Effector memory CD4-positive, alpha-beta T cell (primary cell): ENCODE results near the gene CHID1.

Experiments used
- DNase-seq, 3 donors: peaks; one replicate each; pipeline ENCODE4 v3.0.0-alpha.2; 2020
- H3K27ac ChIP-seq: 2 replicates; pipeline ENCODE4 v1.7.0; 2013; ENCODE audit warnings: mild to moderate bottlenecking, low read length, moderate library complexity; ENCODE audit not compliant: insufficient read depth, poor library complexity, severe bottlenecking
- H3K27me3 ChIP-seq: replicated peaks from 2 replicates; pipeline ENCODE4 v1.7.0; 2013; ENCODE audit warnings: mild to moderate bottlenecking, low read length; ENCODE audit not compliant: insufficient read depth, control insufficient read depth, poor library complexity, severe bottlenecking
- H3K36me3 ChIP-seq: 2 replicates; pipeline ENCODE4 v1.7.0; 2013; ENCODE audit warnings: mild to moderate bottlenecking, low read length, moderate library complexity; ENCODE audit not compliant: control insufficient read depth, insufficient read depth
- H3K4me1 ChIP-seq: 2 replicates; pipeline ENCODE4 v1.7.0; 2013; ENCODE audit warnings: low read length, mild to moderate bottlenecking; ENCODE audit not compliant: control insufficient read depth, insufficient read depth, poor library complexity, severe bottlenecking
- H3K4me3 ChIP-seq: 2 replicates; pipeline ENCODE4 v1.7.0; 2013; ENCODE audit warnings: low read length, low read depth, mild to moderate bottlenecking; ENCODE audit not compliant: insufficient read depth, poor library complexity, severe bottlenecking
- H3K9me3 ChIP-seq: 2 replicates; pipeline ENCODE4 v1.7.0; 2013; ENCODE audit warnings: mild to moderate bottlenecking, low read length, moderate library complexity; ENCODE audit not compliant: control insufficient read depth

The CHID1 gene

GRCh38 chr11:831118-831864 is 79.3 kb downstream of the CHID1 start:
- Histone ChIP-seq H3K27ac (no peak overlapping the region), H3K4me1 (peaks cover 43% of the 10 kb centered on the region), H3K9me3 (no peaks in the 10 kb centered on the region), H3K4me3 (no peak overlapping the region), H3K27me3 (peaks cover 51% of the 10 kb centered on the region), H3K36me3 (no peaks in the 10 kb centered on the region)
- no peak for DNase-seq

GRCh38 chr11:830295-831117 is 80.1 kb downstream of the CHID1 start:
- Histone ChIP-seq H3K27me3 (peaks cover 51% of the 10 kb centered on the region), H3K4me3 (peak overlapping the region; percentile 53), H3K27ac (no peak overlapping the region), H3K4me1 (peaks cover 43% of the 10 kb centered on the region), H3K9me3 (no peaks in the 10 kb centered on the region), H3K36me3 (no peaks in the 10 kb centered on the region)
- DNase-seq: peak; percentile 28 to 47 (median 42)

GRCh38 chr11:829847-830294 is 80.7 kb downstream of the CHID1 start:
- Histone ChIP-seq H3K4me3 (peak overlapping the region; percentile 53), H3K4me1 (peaks cover 43% of the 10 kb centered on the region)

GRCh38 chr11:829176-829846 is 81.3 kb downstream of the CHID1 start:
- Histone ChIP-seq H3K27ac (no peak overlapping the region), H3K4me3 (peak overlapping the region; percentile 53), H3K36me3 (peaks cover 9% of the 10 kb centered on the region), H3K4me1 (peaks cover 43% of the 10 kb centered on the region), H3K27me3 (peaks cover 51% of the 10 kb centered on the region), H3K9me3 (no peaks in the 10 kb centered on the region)
- no peak for DNase-seq

More at GRCh38 chr11:829847-830294, 80.7 kb downstream of the CHID1 start:
- Histone ChIP-seq H3K36me3 (peaks cover 3% of the 10 kb centered on the region), H3K9me3 (no peaks in the 10 kb centered on the region), H3K27me3 (peaks cover 51% of the 10 kb centered on the region), H3K27ac (no peak overlapping the region)
- no peak for DNase-seq

GRCh38 chr11:828506-829175 is 82.0 kb downstream of the CHID1 start:
- Histone ChIP-seq H3K27me3 (peaks cover 51% of the 10 kb centered on the region), H3K4me1 (peaks cover 42% of the 10 kb centered on the region), H3K4me3 (no peak overlapping the region), H3K9me3 (no peaks in the 10 kb centered on the region), H3K36me3 (peaks cover 16% of the 10 kb centered on the region), H3K27ac (no peak overlapping the region)
- DNase-seq: no peak

GRCh38 chr11:827897-828192 is 82.8 kb downstream of the CHID1 start, which contains the start of gene CRACR2B:
CRACR2B (plus strand) TSS chr11:827919; CDS start chr11:828608, 689 bp downstream.
- no peak for DNase-seq
- Histone ChIP-seq H3K9me3 (no peaks in the 10 kb centered on the region), H3K27ac (peak within 1 kb of the TSS; percentile 48), H3K27me3 (peaks cover 51% of the 10 kb centered on the region), H3K4me3 (peak within 1 kb of the TSS; percentile 57), H3K36me3 (peaks cover 18% of the 10 kb centered on the region), H3K4me1 (peaks cover 38% of the 10 kb centered on the region)

GRCh38 chr11:827146-827896 is 83.3 kb downstream of the CHID1 start:
- H3K27ac ChIP-seq: peak overlapping the region; percentile 48
- DNase-seq: no peak

GRCh38 chr11:826836-827145 is 83.8 kb downstream of the CHID1 start:
- H3K27ac ChIP-seq: peak overlapping the region; percentile 48
- peaks cover 44% of the 10 kb centered on the region for H3K27me3 ChIP-seq
- H3K4me1 ChIP-seq: peaks cover 33% of the 10 kb centered on the region
- DNase-seq: no peak
- H3K36me3 ChIP-seq: peaks cover 24% of the 10 kb centered on the region
- no peaks in the 10 kb centered on the region for H3K9me3 ChIP-seq
- H3K4me3 ChIP-seq: peak overlapping the region; percentile 57

More at GRCh38 chr11:827146-827896, 83.3 kb downstream of the CHID1 start:
- peaks cover 20% of the 10 kb centered on the region for H3K36me3 ChIP-seq
- H3K4me1 ChIP-seq: peaks cover 35% of the 10 kb centered on the region
- H3K4me3 ChIP-seq: peak overlapping the region; percentile 57
- peaks cover 50% of the 10 kb centered on the region for H3K27me3 ChIP-seq
- no peaks in the 10 kb centered on the region for H3K9me3 ChIP-seq

GRCh38 chr11:826227-826621 is 84.4 kb downstream of the CHID1 start:
- Histone ChIP-seq H3K4me1 (peaks cover 35% of the 10 kb centered on the region), H3K4me3 (no peak overlapping the region), H3K27ac (no peak overlapping the region), H3K9me3 (no peaks in the 10 kb centered on the region), H3K27me3 (peaks cover 39% of the 10 kb centered on the region), H3K36me3 (peaks cover 27% of the 10 kb centered on the region)
- DNase-seq: no peak
